Muscle of leg (tissue), 11 donors: ENCODE results near the gene LDLRAD4. TPM values are rescaled to one million over a fixed set of nuclear protein-coding genes. Genes with fewer than 3 reads are reported as not detected.

ENCODE experiments used
- DNase-seq: peaks from one replicate; pipeline ENCODE4 v3.0.0; 2013
- H3K27ac ChIP-seq: one replicate; pipeline ENCODE4 v1.5.1; 2013; ENCODE audit warnings: mild to moderate bottlenecking, low read length, control low read depth
- H3K27me3 ChIP-seq: one replicate; pipeline ENCODE4 v1.6.1; 2013; ENCODE audit warnings: low read length; ENCODE audit not compliant: control insufficient read depth, insufficient read depth
- H3K36me3 ChIP-seq: one replicate; pipeline ENCODE4 v1.6.1; 2013; ENCODE audit warnings: low read length; ENCODE audit not compliant: control insufficient read depth, insufficient read depth
- H3K4me1 ChIP-seq: one replicate; pipeline ENCODE4 v1.6.1; 2013; ENCODE audit warnings: low read length; ENCODE audit not compliant: control insufficient read depth, insufficient read depth
- H3K4me3 ChIP-seq: one replicate; pipeline ENCODE4 v1.5.1; 2013; ENCODE audit warnings: low read length, control low read depth
- H3K9me3 ChIP-seq: replicated peaks from 2 replicates; pipeline ENCODE4 v1.6.1; 2013; ENCODE audit warnings: low read depth, low read length; ENCODE audit not compliant: control insufficient read depth
- WGBS: methylation state at CpG from one replicate; pipeline ENCODE4 v1.1.5; 2013; ENCODE audit warnings: missing lambda C conversion rate; ENCODE audit not compliant: insufficient coverage; 5-methylcytosine and 5-hydroxymethylcytosine counted together
- polyA plus RNA-seq, 8 donors: library from polyadenylated mRNA; unstranded; fragments of 120-200 nt; gene quantifications; one replicate each; pipeline versions ENCODE4 v1.2.1 to v1.2.3, GENCODE V29; 2013; ENCODE audit warnings: inconsistent platforms in 1 of 8, low replicate concordance in 1 of 8; ENCODE audit not compliant: insufficient read length in 8 of 8, insufficient read depth in 1 of 8
- total RNA-seq: library from RNA; stranded (reverse); fragments of 120-200 nt; gene quantifications from one replicate; pipeline ENCODE4 v1.2.4, GENCODE V29; 2013

Gene LDLRAD4
- total and polyA plus RNA-seq, 9 donors = 9.0 to 20.8 (median 14.4) TPM

GRCh38 chr18:13265008-13265910 lies 46.7 kb downstream of the LDLRAD4 start:
- Histone ChIP-seq H3K4me1 (peaks cover 70% of the 10 kb centered on the region), H3K9me3 (no peaks in the 10 kb centered on the region), H3K27ac (peak overlapping the region; percentile 90), H3K27me3 (peaks cover 2% of the 10 kb centered on the region), H3K4me3 (no peak overlapping the region), H3K36me3 (no peaks in the 10 kb centered on the region)
- WGBS = 79% methylated on average over 16 of the region's 17 CpGs
- DNase-seq = no peak

- 39% methylated on average over 3 of the region's 9 CpGs for WGBS
- H3K36me3 ChIP-seq = no peaks in the 10 kb centered on the region
- H3K4me3 ChIP-seq = no peak overlapping the region
- H3K4me1 ChIP-seq = peaks cover 67% of the 10 kb centered on the region
- peaks cover 2% of the 10 kb centered on the region for H3K27me3 ChIP-seq
- no peak for DNase-seq
- peak overlapping the region; percentile 90 for H3K27ac ChIP-seq
- H3K9me3 ChIP-seq = no peaks in the 10 kb centered on the region
These were observed 47.3 kb downstream of the LDLRAD4 start for GRCh38 chr18:13265911-13266217.

GRCh38 chr18:13266218-13267100 lies 47.9 kb downstream of the LDLRAD4 start:
- WGBS = 46% methylated on average over 16 of the region's 23 CpGs
- Histone ChIP-seq H3K4me1 (peaks cover 63% of the 10 kb centered on the region), H3K9me3 (no peaks in the 10 kb centered on the region), H3K36me3 (peaks cover 2% of the 10 kb centered on the region), H3K27me3 (peaks cover 2% of the 10 kb centered on the region), H3K27ac (peak overlapping the region; percentile 90), H3K4me3 (no peak overlapping the region)
- peak; percentile 72 for DNase-seq

- H3K27me3 ChIP-seq = no peaks in the 10 kb centered on the region
- peaks cover 57% of the 10 kb centered on the region for H3K4me1 ChIP-seq
- H3K27ac ChIP-seq = peak overlapping the region; percentile 90
- no peak for DNase-seq
- no peaks in the 10 kb centered on the region for H3K9me3 ChIP-seq
- no peak overlapping the region for H3K4me3 ChIP-seq
- WGBS = 45% methylated on average over 6 of the region's 7 CpGs
- peaks cover 2% of the 10 kb centered on the region for H3K36me3 ChIP-seq
These were observed 48.9 kb downstream of the LDLRAD4 start for GRCh38 chr18:13267431-13267873.

- DNase-seq = peak; percentile 89
- Histone ChIP-seq H3K9me3 (no peaks in the 10 kb centered on the region), H3K36me3 (peaks cover 2% of the 10 kb centered on the region), H3K4me1 (peaks cover 57% of the 10 kb centered on the region), H3K4me3 (no peak overlapping the region), H3K27ac (peak overlapping the region; percentile 90), H3K27me3 (no peaks in the 10 kb centered on the region)
- WGBS = 20% methylated on average over 1 of the region's 9 CpGs
These were observed 49.8 kb downstream of the LDLRAD4 start for GRCh38 chr18:13268158-13269012.

GRCh38 chr18:13269013-13269280 lies 50.4 kb downstream of the LDLRAD4 start:
- Histone ChIP-seq H3K27me3 (no peaks in the 10 kb centered on the region), H3K27ac (peak overlapping the region; percentile 90), H3K4me1 (peaks cover 61% of the 10 kb centered on the region), H3K4me3 (no peak overlapping the region), H3K36me3 (peaks cover 2% of the 10 kb centered on the region), H3K9me3 (no peaks in the 10 kb centered on the region)
- WGBS = no CpG with 5 or more reads among the region's 1 CpG
- DNase-seq = peak; percentile 97

GRCh38 chr18:13269521-13270011 lies 51.0 kb downstream of the LDLRAD4 start:
- WGBS = 32% methylated on average over 5 of the region's 10 CpGs
- DNase-seq = peak; percentile 85
- Histone ChIP-seq H3K27ac (peak overlapping the region; percentile 90), H3K4me3 (no peak overlapping the region), H3K4me1 (peaks cover 59% of the 10 kb centered on the region), H3K27me3 (no peaks in the 10 kb centered on the region), H3K36me3 (peaks cover 2% of the 10 kb centered on the region), H3K9me3 (no peaks in the 10 kb centered on the region)

- Histone ChIP-seq H3K9me3 (no peaks in the 10 kb centered on the region), H3K4me1 (peaks cover 51% of the 10 kb centered on the region), H3K4me3 (no peak overlapping the region), H3K36me3 (peaks cover 2% of the 10 kb centered on the region), H3K27ac (peak overlapping the region; percentile 90), H3K27me3 (no peaks in the 10 kb centered on the region)
- WGBS = 42% methylated on average over 10 of the region's 11 CpGs
- DNase-seq = peak; percentile 64
These were observed 51.8 kb downstream of the LDLRAD4 start for GRCh38 chr18:13270279-13270855.

GRCh38 chr18:13271302-13271911 lies 52.8 kb downstream of the LDLRAD4 start:
- Histone ChIP-seq H3K27me3 (no peaks in the 10 kb centered on the region), H3K4me1 (peaks cover 42% of the 10 kb centered on the region), H3K27ac (no peak overlapping the region), H3K36me3 (peaks cover 2% of the 10 kb centered on the region), H3K9me3 (no peaks in the 10 kb centered on the region), H3K4me3 (no peak overlapping the region)
- no peak for DNase-seq
- WGBS = 87% methylated on average over 16 of the region's 16 CpGs
